Activated CD4-positive, alpha-beta memory T cell treated with anti-CD3 and anti-CD28 coated beads, Interleukin-2, amount 10 ng/mL, durations not matched to agents 7 days and 5 days (primary cell): ENCODE measurements around the gene LIMCH1. TPM values are rescaled to one million over a fixed set of nuclear protein-coding genes. Genes with fewer than 3 reads are reported as not detected.

Experiments used
- CTCF ChIA-PET: fragments of 350-600 bp; sonication (Branson Sonifier 250); formaldehyde crosslinking; loops from one replicate; lab custom pipeline; 2021; ENCODE audit warnings: antibody characterized with exemption, inconsistent platforms; lab: Charles Lee
- POLR2A ChIA-PET: fragments of 350-600 bp; sonication (Branson Sonifier 250); formaldehyde crosslinking; loops from one replicate; lab custom pipeline; 2021; ENCODE audit warnings: antibody characterized with exemption; lab: Charles Lee
- DNase-seq: peaks from one replicate; pipeline ENCODE4 v3.0.0-alpha.2; 2020
- H3K27ac Mint-ChIP-seq: one replicate; pipeline ENCODE4 v1.8.0; 2021; ENCODE audit warnings: mild to moderate bottlenecking, mixed read lengths
- H3K27me3 Mint-ChIP-seq: one replicate; pipeline ENCODE4 v1.8.0; 2021; ENCODE audit warnings: mixed read lengths
- H3K36me3 Mint-ChIP-seq: one replicate; pipeline ENCODE4 v1.8.0; 2021; ENCODE audit warnings: low read depth, mixed read lengths
- H3K4me1 Mint-ChIP-seq: one replicate; pipeline ENCODE4 v1.8.0; 2021; ENCODE audit warnings: mixed read lengths
- H3K4me3 Mint-ChIP-seq: one replicate; pipeline ENCODE4 v1.8.0; 2021; ENCODE audit warnings: mild to moderate bottlenecking, mixed read lengths
- H3K9me3 Mint-ChIP-seq: one replicate; pipeline ENCODE4 v1.8.0; 2021; ENCODE audit warnings: mixed read lengths
- total RNA-seq, 2 experiments: library from RNA; stranded (reverse); gene quantifications; one replicate each; pipeline ENCODE4 v1.2.3, GENCODE V29; 2021

The LIMCH1 gene
- total RNA-seq, 2 experiments from 2014 or later = not detected

- POLR2A ChIA-PET = no interaction called here
- no peak overlapping the region for H3K27ac Mint-ChIP-seq
These were observed 18.6 kb downstream of the LIMCH1 start for GRCh38 chr4:41556526-41556925.

GRCh38 chr4:41559940-41560516 is 22.1 kb downstream of the LIMCH1 start:
- Mint-ChIP-seq H3K4me3 (no peak overlapping the region), H3K27me3 (peaks cover 4% of the 10 kb centered on the region), H3K4me1 (no peaks in the 10 kb centered on the region), H3K9me3 (no peaks in the 10 kb centered on the region), H3K27ac (no peak overlapping the region), H3K36me3 (no peaks in the 10 kb centered on the region)
- ChIA-PET POLR2A (no interaction called here), CTCF (no interaction called here)
- no peak for DNase-seq

More at GRCh38 chr4:41556526-41556925, 18.6 kb downstream of the LIMCH1 start:
- Mint-ChIP-seq H3K9me3 (no peaks in the 10 kb centered on the region), H3K4me1 (no peaks in the 10 kb centered on the region), H3K36me3 (no peaks in the 10 kb centered on the region), H3K27me3 (peaks cover 4% of the 10 kb centered on the region), H3K4me3 (no peak overlapping the region)
- DNase-seq = no peak
- CTCF ChIA-PET = no interaction called here

- Mint-ChIP-seq H3K4me1 (no peaks in the 10 kb centered on the region), H3K27ac (no peak overlapping the region), H3K27me3 (peaks cover 4% of the 10 kb centered on the region), H3K36me3 (no peaks in the 10 kb centered on the region), H3K4me3 (no peak overlapping the region), H3K9me3 (no peaks in the 10 kb centered on the region)
- no peak for DNase-seq
- POLR2A ChIA-PET = no interaction called here
- CTCF ChIA-PET = no interaction called here
These were observed 23.3 kb downstream of the LIMCH1 start for GRCh38 chr4:41561244-41561643.

- Mint-ChIP-seq H3K36me3 (no peaks in the 10 kb centered on the region), H3K27me3 (no peaks in the 10 kb centered on the region), H3K4me1 (no peaks in the 10 kb centered on the region), H3K4me3 (no peak overlapping the region), H3K9me3 (no peaks in the 10 kb centered on the region), H3K27ac (no peak overlapping the region)
- no peak for DNase-seq
- CTCF ChIA-PET = no interaction called here
- POLR2A ChIA-PET = no interaction called here
These were observed 29.2 kb downstream of the LIMCH1 start for GRCh38 chr4:41567186-41567585.

- Mint-ChIP-seq H3K36me3 (no peaks in the 10 kb centered on the region), H3K4me3 (no peak overlapping the region), H3K4me1 (no peaks in the 10 kb centered on the region), H3K9me3 (no peaks in the 10 kb centered on the region), H3K27ac (no peak overlapping the region), H3K27me3 (no peaks in the 10 kb centered on the region)
- CTCF ChIA-PET = no interaction called here
- DNase-seq = no peak
- POLR2A ChIA-PET = no interaction called here
These were observed 30.4 kb downstream of the LIMCH1 start for GRCh38 chr4:41568363-41568762.

- Mint-ChIP-seq H3K4me1 (no peaks in the 10 kb centered on the region), H3K27ac (no peak overlapping the region), H3K4me3 (no peak overlapping the region), H3K27me3 (no peaks in the 10 kb centered on the region), H3K9me3 (no peaks in the 10 kb centered on the region), H3K36me3 (no peaks in the 10 kb centered on the region)
- POLR2A ChIA-PET = no interaction called here
- CTCF ChIA-PET = no interaction called here
- DNase-seq = no peak
These were observed 32.0 kb downstream of the LIMCH1 start for GRCh38 chr4:41569961-41570360.

- no peak for DNase-seq
- POLR2A ChIA-PET = no interaction called here
- Mint-ChIP-seq H3K9me3 (no peaks in the 10 kb centered on the region), H3K27ac (no peak overlapping the region), H3K27me3 (no peaks in the 10 kb centered on the region), H3K4me1 (no peaks in the 10 kb centered on the region), H3K36me3 (no peaks in the 10 kb centered on the region), H3K4me3 (no peak overlapping the region)
- CTCF ChIA-PET = no interaction called here
These were observed 33.5 kb downstream of the LIMCH1 start for GRCh38 chr4:41571422-41571821.

GRCh38 chr4:41572516-41572915 is 34.6 kb downstream of the LIMCH1 start:
- POLR2A ChIA-PET = no interaction called here
- Mint-ChIP-seq H3K36me3 (no peaks in the 10 kb centered on the region), H3K9me3 (no peaks in the 10 kb centered on the region), H3K4me3 (no peak overlapping the region), H3K4me1 (no peaks in the 10 kb centered on the region), H3K27me3 (no peaks in the 10 kb centered on the region), H3K27ac (no peak overlapping the region)
- CTCF ChIA-PET = no interaction called here
- no peak for DNase-seq

GRCh38 chr4:41572956-41573355 is 35.0 kb downstream of the LIMCH1 start:
- Mint-ChIP-seq H3K36me3 (no peaks in the 10 kb centered on the region), H3K4me1 (no peaks in the 10 kb centered on the region), H3K27ac (no peak overlapping the region), H3K9me3 (no peaks in the 10 kb centered on the region), H3K4me3 (no peak overlapping the region), H3K27me3 (no peaks in the 10 kb centered on the region)
- ChIA-PET POLR2A (no interaction called here), CTCF (no interaction called here)
- DNase-seq = no peak

- H3K27ac Mint-ChIP-seq = no peak overlapping the region
- no peaks in the 10 kb centered on the region for H3K9me3 Mint-ChIP-seq
- ChIA-PET POLR2A (no interaction called here), CTCF (no interaction called here)
- no peak overlapping the region for H3K4me3 Mint-ChIP-seq
- no peaks in the 10 kb centered on the region for H3K27me3 Mint-ChIP-seq
- no peaks in the 10 kb centered on the region for H3K36me3 Mint-ChIP-seq
- no peak for DNase-seq
- H3K4me1 Mint-ChIP-seq = no peaks in the 10 kb centered on the region
These were observed 35.6 kb downstream of the LIMCH1 start for GRCh38 chr4:41573502-41574001.

GRCh38 chr4:41575207-41575606 is 37.2 kb downstream of the LIMCH1 start:
- Mint-ChIP-seq H3K36me3 (no peaks in the 10 kb centered on the region), H3K4me1 (no peaks in the 10 kb centered on the region), H3K27ac (no peak overlapping the region), H3K4me3 (no peak overlapping the region), H3K9me3 (no peaks in the 10 kb centered on the region), H3K27me3 (no peaks in the 10 kb centered on the region)
- CTCF ChIA-PET = no interaction called here
- DNase-seq = no peak
- POLR2A ChIA-PET = no interaction called here

GRCh38 chr4:41575665-41576064 is 37.7 kb downstream of the LIMCH1 start:
- Mint-ChIP-seq H3K36me3 (no peaks in the 10 kb centered on the region), H3K4me3 (no peak overlapping the region), H3K4me1 (no peaks in the 10 kb centered on the region), H3K27me3 (no peaks in the 10 kb centered on the region), H3K9me3 (no peaks in the 10 kb centered on the region), H3K27ac (no peak overlapping the region)
- ChIA-PET CTCF (no interaction called here), POLR2A (no interaction called here)
- no peak for DNase-seq

GRCh38 chr4:41579043-41579442 is 41.1 kb downstream of the LIMCH1 start:
- Mint-ChIP-seq H3K4me1 (no peaks in the 10 kb centered on the region), H3K9me3 (no peaks in the 10 kb centered on the region), H3K27me3 (no peaks in the 10 kb centered on the region), H3K27ac (no peak overlapping the region), H3K36me3 (no peaks in the 10 kb centered on the region), H3K4me3 (no peak overlapping the region)
- DNase-seq = no peak
- POLR2A ChIA-PET = no interaction called here
- CTCF ChIA-PET = no interaction called here

GRCh38 chr4:41579526-41579925 is 41.6 kb downstream of the LIMCH1 start:
- H3K27ac Mint-ChIP-seq = no peak overlapping the region
- no peaks in the 10 kb centered on the region for H3K4me1 Mint-ChIP-seq
- no peak overlapping the region for H3K4me3 Mint-ChIP-seq
- ChIA-PET CTCF (no interaction called here), POLR2A (no interaction called here)
- H3K9me3 Mint-ChIP-seq = no peaks in the 10 kb centered on the region
- no peaks in the 10 kb centered on the region for H3K36me3 Mint-ChIP-seq
- H3K27me3 Mint-ChIP-seq = no peaks in the 10 kb centered on the region
- DNase-seq = no peak
